Uterus (tissue), 2 donors: Measurements from ENCODE around the gene IL1RL1.

ENCODE experiments used
- CTCF ChIP-seq, 4 experiments: fragments of 200-600 bp in 2 of 4; fragments of 450-650 bp in 2 of 4; sonication (generic) in 2 of 4; IDR thresholded peaks; one replicate each; pipeline ENCODE4 v1.5.1; 2016 to 2019; ENCODE audit warnings: antibody characterized with exemption in 4 of 4, mild to moderate bottlenecking in 2 of 4, moderate library complexity in 1 of 4
- POLR2A ChIP-seq, 2 donors: fragments of 450-650 bp; IDR thresholded peaks; one replicate each; pipeline ENCODE4 v1.6.1; 2016; ENCODE audit warnings: antibody characterized with exemption in 2 of 2, mild to moderate bottlenecking in 1 of 2, moderate library complexity in 1 of 2

GRCh38 chr2:102266204-102266603, 45.2 kb upstream of the IL1RL1 start:
- no peak for TF ChIP-seq CTCF (IDR thresholded peaks at IDR 0.05)
- no peak for TF ChIP-seq POLR2A (IDR thresholded peaks at IDR 0.05)
